Measurements from ENCODE around the gene POU3F1.

POU3F1 gene

DNA sequence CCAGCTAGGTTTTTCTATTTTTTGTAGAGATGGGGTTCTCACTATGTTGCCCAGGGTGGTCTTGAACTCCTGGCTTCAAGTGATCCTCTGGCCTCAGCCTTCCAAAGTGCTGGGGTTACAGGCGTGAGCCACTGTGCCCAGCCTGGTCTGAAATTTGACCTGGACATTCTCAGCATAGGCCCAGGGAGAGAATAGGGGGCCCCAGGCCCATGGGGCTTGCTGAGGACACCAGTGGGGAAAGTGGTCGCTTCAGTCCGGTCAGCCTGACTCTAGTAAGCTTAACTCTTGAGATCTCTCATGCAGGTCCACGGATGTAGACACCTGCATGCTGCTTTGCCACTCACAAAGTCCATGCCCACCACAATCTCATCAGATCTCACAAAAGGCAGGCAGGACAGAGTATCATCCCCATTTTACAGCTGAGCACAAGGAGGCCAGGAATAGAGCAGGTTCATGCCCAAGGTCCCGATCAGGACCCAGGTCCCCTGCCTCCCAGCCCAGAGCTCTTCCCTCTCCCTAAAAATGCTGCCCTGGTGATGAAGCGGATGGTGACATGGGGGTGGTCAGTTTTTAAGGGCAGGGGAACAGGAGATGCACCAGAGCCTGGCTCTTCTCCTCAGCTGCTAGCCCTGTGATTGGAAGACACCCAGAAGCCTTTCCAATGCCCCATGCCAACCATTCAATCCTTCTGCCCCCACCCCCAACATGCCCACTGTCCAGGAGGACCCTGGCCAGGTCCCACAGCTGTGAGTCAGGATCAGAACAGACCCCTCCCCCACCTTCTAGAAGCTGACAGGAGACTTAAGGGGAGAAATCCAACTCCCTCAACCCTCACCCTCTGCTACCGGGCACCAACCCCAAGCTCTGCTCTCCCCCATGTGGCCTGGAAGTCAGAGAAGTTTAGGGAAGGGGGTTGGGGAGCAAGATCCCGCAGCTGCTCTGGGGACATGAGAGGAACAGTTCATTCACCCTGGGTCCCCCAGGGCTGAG is 43.0 kb downstream of the POU3F1 start:
- DNase-seq: no peak

DNA sequence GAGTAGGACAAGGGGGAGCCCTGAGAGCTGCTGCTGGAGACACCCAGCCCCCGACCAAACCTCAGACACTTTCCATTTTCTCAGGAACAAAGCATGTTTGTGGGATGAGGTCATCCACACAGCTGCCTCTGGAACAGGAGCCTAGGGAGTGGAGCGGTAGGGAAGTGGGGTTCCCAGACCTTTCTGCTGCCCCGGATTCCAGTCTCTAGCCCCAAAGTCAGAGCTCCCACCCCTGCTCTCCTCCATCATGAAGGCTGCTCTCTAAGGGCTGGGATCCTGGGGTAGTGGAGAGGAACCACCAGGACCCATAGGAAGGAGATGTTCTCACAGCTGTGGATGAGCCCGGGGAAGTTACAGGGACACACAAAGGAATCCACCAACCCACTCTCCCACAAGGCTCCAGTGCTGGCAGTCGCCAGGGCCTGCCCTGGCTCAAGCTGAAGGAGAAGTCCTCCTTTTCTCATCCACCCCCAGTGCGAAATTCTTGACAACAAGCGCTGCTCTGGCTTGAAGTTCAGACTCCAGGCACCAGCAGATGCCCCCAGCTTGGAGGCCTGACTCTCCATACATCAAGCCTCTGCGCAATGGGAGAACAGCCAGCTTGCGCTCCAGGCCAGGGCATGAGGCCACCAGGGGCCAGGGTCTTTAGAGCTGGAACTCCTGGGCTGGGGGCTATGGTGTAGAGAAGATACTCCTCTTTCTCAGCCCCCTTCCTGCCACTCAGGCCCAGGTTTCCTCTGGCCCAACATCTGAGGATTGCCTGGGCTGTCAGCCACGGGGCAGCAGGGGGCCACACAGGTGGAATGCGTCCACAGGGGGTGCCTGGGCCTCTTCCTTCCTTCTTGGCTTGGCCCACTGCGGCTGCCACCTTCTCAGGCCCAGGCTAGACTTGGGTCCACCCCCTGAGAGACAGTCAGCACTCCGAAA is 45.8 kb downstream of the POU3F1 start:
- peak; percentile 86 for DNase-seq

DNA sequence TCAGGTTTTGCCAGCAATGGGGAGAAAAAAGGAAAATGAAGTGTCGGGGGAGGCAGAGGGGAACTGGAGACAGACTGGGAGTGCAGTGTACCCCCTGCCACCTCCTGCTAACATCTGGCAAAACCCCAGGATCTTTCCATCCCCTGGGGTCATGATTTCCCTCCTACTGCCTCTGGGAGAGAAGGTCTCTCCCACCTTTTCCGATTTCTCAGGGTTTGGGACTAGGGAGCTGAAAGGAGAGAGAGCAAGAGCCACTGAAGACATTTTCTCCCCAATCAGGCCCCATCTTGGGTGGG is 46.4 kb downstream of the POU3F1 start:
- DNase-seq: no peak

DNA sequence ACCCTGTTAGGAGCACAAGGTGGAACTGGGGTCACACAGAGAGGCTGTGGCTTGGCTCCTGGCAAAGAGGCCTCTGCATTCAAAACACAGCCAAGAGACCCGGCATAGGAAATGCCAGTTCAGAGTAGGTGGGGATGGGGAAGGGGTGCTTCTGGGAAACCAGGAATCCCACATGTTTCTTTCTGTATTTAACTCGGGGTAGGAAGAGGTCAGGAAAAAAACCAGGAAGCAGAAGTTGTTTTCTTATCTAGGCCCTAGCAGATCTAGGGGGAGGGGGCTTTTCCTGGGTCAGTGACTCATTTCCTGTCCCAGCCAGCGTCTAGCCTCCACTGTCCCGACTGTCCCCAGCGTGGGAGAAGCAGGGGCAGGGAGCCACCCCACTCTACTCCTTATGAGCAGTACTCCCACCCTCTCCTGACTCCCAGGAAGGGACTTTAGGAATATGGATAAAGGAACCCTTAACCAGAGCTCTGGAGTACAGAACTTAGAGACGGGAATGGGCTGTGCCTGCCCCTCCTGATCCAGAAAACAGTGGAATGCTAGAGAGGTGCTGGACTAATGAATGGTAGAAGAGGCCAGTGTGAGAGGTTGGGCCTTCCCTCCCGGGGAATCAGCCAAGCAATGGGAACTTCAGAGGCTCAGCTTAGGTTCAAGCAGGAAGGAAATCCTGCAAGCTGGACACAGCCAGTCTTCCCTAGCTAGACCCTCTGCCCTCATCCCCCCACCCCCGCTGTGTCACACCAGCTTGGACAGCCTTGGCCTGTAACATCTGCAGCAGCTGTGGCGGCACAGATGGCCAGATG is 47.0 kb downstream of the POU3F1 start:
- DNase-seq: peak; percentile 87

DNA sequence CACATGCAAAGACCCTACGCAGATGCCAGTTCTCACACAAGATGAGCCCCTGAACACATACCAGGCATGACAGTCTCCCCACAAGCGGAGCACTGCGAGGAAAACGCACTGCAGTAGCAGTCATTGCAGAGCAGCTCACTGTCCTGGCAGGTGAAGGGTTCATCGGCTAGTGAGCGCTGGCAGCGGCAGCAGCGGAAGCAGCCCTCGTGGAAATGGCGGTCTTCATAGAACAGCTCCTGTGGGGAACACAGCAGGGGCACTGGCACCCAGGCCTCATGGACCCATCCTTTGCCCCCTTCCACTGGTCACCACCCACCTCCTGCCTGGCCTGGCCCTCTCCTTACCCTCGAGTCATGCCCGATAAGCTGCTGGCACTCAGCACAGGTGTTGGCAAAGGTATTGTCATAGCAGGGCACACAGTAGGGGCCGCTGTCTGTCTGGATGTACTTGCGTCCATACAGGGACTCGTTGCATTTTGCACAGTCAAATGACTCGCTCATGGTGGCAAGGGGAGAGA is 47.6 kb downstream of the POU3F1 start:
- DNase-seq: no peak

DNA sequence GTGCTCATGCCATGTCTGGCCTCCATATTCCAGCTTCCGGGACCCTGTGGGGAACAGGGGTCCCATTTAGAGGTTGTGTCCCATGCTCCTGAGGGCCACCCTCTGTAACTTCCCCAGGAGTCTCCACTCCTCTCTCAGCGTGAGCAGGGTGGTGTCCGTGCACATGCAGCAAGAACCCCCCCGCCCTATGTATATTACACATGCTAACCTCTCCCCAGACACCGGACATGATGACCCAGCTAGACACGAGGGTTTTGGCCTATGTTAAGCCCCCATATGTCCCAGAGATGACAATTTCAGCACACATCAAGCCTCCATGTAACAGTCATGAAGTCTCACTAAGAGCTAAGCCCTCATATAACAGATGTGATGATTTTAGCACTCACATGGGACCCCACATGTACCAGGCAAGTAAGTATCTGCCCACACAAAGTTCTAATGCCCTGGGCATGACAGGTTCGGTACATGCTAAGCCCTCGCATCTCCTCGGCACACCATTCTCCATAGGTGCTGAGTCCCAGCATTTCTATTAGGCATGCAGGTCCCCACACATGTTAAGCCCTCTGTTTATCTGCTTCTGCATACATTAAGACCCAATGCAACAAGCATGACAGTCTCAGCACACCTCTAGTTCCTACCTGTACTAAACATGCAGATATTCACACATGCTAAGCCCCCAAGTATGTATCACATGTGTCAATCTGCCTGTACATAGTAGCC is 48.3 kb downstream of the POU3F1 start:
- DNase-seq: no peak

DNA sequence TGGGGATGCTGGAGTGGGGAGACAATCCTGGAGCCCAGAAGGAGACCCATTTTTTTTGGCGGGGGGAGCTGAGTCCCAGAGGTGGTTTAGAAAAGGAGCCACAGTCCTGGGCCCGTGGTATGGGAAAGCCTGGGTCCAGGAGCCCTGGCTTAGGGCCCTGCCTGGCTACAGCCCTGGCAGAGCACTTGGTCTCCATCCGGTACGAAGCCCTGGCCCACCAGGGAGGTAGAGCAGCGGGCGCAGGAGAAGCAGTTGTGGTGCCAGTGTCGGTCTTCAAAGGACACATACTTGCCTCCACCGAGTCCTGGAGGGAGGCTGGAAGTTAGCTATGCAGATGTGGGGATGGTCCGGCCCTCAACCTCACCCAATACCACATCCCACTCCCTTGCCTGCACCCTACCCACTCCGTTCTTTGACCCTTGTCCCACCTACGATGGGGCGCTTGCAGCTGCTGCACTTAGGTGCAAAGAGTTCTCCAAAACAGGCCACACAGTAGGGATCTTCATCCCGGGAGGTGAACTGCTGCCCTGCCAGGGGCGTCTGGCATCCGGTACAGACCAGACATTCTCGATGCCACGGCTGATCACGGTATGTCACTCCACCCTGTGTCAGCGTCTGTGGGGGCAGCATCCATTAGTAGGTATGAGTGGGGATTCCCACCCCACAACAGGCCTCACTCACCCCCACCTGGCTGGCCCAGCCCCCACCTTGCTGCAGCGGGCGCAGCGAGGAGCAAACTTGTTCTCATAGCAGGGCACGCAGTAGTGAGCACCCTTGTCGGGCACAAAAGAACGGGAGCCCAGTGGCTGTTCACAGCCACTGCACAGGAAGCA is 49.1 kb downstream of the POU3F1 start:
- no peak for DNase-seq

DNA sequence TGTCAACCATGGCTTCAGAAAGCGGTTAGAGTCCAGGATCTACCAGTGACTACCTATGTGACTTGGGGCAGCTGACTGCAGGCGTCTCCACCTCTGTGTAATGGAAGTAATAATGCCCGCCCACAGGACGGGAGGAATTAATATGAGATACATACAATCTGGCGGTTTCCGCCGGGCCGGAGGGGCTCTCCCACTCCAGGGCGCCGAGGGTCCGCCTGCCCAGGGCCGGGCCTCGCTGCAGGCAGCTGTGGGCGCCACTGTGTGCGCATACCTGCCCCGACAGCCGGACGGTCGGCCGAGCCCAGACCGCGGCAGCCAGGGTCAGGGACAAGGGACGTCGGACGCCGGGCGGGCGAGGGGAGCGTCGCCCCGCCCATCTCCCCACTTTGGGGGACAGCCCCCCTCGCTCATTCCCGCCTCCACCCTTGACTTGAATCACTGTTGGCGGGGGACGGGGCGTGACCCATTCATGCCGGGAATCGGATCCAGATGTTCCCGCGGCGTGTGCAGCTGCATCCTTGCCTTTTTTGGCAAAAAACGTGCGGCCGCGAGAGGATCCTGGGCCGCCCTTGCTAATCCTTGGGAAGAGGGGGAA is 50.7 kb downstream of the POU3F1 start:
- DNase-seq: peak; percentile 94

DNA sequence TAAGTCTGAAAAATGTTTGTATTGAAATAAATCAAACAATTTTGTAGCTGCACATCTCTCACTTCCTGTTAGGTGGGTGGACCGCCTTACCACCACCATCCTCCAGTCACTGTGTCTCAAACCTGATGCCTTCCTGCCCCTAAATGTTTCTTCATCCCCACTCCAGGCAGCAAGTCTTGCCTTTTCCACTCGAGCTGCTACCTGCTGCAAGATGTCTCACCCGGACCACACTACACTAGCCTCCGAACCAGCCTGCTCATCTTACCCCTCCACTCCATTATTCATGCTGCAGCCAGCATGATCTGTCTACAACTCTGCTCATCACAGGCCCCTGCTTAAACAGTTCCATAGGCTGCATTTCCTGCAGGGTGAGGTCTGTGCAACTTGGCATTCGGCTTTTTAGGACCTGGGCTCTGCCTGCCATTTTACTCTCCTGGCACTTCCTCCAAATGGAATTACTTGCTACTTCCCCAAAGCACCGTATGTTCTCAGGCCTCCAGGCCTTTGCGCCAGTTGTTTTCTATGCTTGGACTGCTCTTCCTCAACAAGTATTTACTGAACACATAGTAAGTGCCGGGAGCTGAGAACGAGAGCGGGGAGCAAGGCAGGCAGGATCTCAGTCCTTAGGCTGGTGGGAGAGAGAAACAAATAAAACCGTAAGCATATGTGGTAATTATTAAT is 51.6 kb downstream of the POU3F1 start:
- no peak for DNase-seq

Measured in left hindlimb (tissue), 1 donor.